Neural cell (in vitro differentiated cells): ENCODE measurements around the gene SLC17A2. TPM values are rescaled to one million over a fixed set of nuclear protein-coding genes. Genes with fewer than 3 reads are reported as not detected.

Experiments used
- H2AFZ ChIP-seq: fragments of 200-600, 300-800 bp; sonication (generic), shearing (Covaris generic); 2 replicates; pipeline ENCODE4 v1.6.0; 2014; ENCODE audit warnings: low read depth, mild to moderate bottlenecking, antibody characterized with exemption, low read length, moderate library complexity
- H3F3A ChIP-seq: fragments of 200-600 bp; shearing (Covaris generic); 2 replicates; pipeline ENCODE4 v1.6.1; 2016; ENCODE audit warnings: mild to moderate bottlenecking, moderate library complexity, mixed read lengths, antibody characterized with exemption, low read length; ENCODE audit not compliant: insufficient read depth, poor library complexity, severe bottlenecking
- H3K27ac ChIP-seq: fragments of 200-600, 300-800 bp; sonication (generic), shearing (Covaris generic); 2 replicates; pipeline ENCODE4 v1.5.1; 2014; ENCODE audit warnings: mild to moderate bottlenecking, low read length, moderate library complexity
- H3K27me3 ChIP-seq: fragments of 300-800, 200-600 bp; sonication (generic), shearing (Covaris generic); 2 replicates; pipeline ENCODE4 v1.6.0; 2014; ENCODE audit warnings: mild to moderate bottlenecking, low read depth, low read length, moderate library complexity; ENCODE audit not compliant: insufficient read depth
- H3K36me3 ChIP-seq: fragments of 300-800, 200-600 bp; sonication (generic), shearing (Covaris generic); 2 replicates; pipeline ENCODE4 v1.5.1; 2014; ENCODE audit warnings: mild to moderate bottlenecking, antibody characterized with exemption, low read length, moderate library complexity; ENCODE audit not compliant: insufficient read depth
- H3K4me2 ChIP-seq: fragments of 300-800, 200-600 bp; sonication (generic), shearing (Covaris generic); 2 replicates; pipeline ENCODE4 v1.6.0; 2014; ENCODE audit warnings: mild to moderate bottlenecking, low read length
- H3K4me3 ChIP-seq: fragments of 300-800, 200-600 bp; sonication (generic), shearing (Covaris generic); 2 replicates; pipeline ENCODE4 v1.5.1; 2014; ENCODE audit warnings: mild to moderate bottlenecking, low read length, moderate library complexity
- H3K79me2 ChIP-seq: fragments of 200-600 bp; shearing (Covaris generic); replicated peaks from 2 replicates; pipeline ENCODE4 v1.6.0; 2014; ENCODE audit warnings: mild to moderate bottlenecking, low read length, moderate library complexity; ENCODE audit not compliant: insufficient read depth
- H3K9ac ChIP-seq: fragments of 300-800, 200-600 bp; sonication (generic), shearing (Covaris generic); 2 replicates; pipeline ENCODE4 v1.6.1; 2016; ENCODE audit warnings: mild to moderate bottlenecking, low read length, mixed read lengths
- H3K9me2 ChIP-seq: fragments of 200-600 bp; shearing (Covaris generic); 2 replicates; pipeline ENCODE4 v1.6.1; 2016; ENCODE audit warnings: mild to moderate bottlenecking, low read length, mixed read lengths; ENCODE audit not compliant: insufficient read depth
- H3K9me3 ChIP-seq: fragments of 200-600, 300-800 bp; sonication (generic), shearing (Covaris generic); 2 replicates; pipeline ENCODE4 v1.6.1; 2016; ENCODE audit warnings: mild to moderate bottlenecking, mixed run types, low read length, moderate library complexity, mixed read lengths
- H4K20me1 ChIP-seq: fragments of 200-600 bp; shearing (Covaris generic); 2 replicates; pipeline ENCODE4 v1.6.1; 2016; ENCODE audit warnings: mild to moderate bottlenecking, mixed run types; ENCODE audit not compliant: insufficient read depth
- CTCF ChIP-seq: fragments of 450-650 bp; IDR thresholded peaks from 2 replicates; pipeline ENCODE4 v1.5.1; 2014; ENCODE audit warnings: antibody characterized with exemption, mild to moderate bottlenecking, moderate library complexity; ENCODE audit not compliant: poor library complexity, severe bottlenecking
- EP300 ChIP-seq: fragments of 450-650 bp; conservative IDR thresholded peaks from 2 replicates; pipeline ENCODE4 v1.6.1; 2014; ENCODE audit warnings: antibody characterized with exemption, mild to moderate bottlenecking, moderate library complexity; ENCODE audit not compliant: poor library complexity, severe bottlenecking
- EZH2 ChIP-seq: fragments of 200-600, 300-800 bp; shearing (Covaris generic), sonication (generic); IDR thresholded peaks from 2 replicates; pipeline ENCODE4 v1.6.1; 2014; ENCODE audit warnings: antibody characterized with exemption, low read length, borderline replicate concordance, mild to moderate bottlenecking; ENCODE audit not compliant: insufficient read depth, poor library complexity, severe bottlenecking
- MXI1 ChIP-seq: fragments of 450-650 bp; conservative IDR thresholded peaks from 2 replicates; pipeline ENCODE4 v1.6.1; 2014; ENCODE audit warnings: antibody characterized with exemption, mild to moderate bottlenecking; ENCODE audit not compliant: poor library complexity, severe bottlenecking
- POLR2AphosphoS5 ChIP-seq: IDR thresholded peaks from 2 replicates; pipeline ENCODE4 v1.6.1; 2012
- RAD21 ChIP-seq: fragments of 450-650 bp; conservative IDR thresholded peaks from 2 replicates; pipeline ENCODE4 v1.6.1; 2014; ENCODE audit warnings: antibody characterized with exemption, mild to moderate bottlenecking, moderate library complexity
- REST ChIP-seq: IDR thresholded peaks from 2 replicates; pipeline ENCODE4 v1.6.1; 2012; ENCODE audit warnings: borderline replicate concordance
- SMC3 ChIP-seq: fragments of 450-650 bp; conservative IDR thresholded peaks from 2 replicates; pipeline ENCODE4 v1.6.1; 2014; ENCODE audit warnings: antibody characterized with exemption, mild to moderate bottlenecking, moderate library complexity; ENCODE audit not compliant: poor library complexity
- TAF1 ChIP-seq: IDR thresholded peaks from 2 replicates; pipeline ENCODE4 v1.6.1; 2012; ENCODE audit warnings: low read depth
- polyA plus RNA-seq: library from polyadenylated mRNA; depleted of rRNA; stranded (reverse); fragments of >200 nt; gene quantifications from 2 replicates; pipeline ENCODE4 v1.2.3, GENCODE V29; 2014

Gene SLC17A2
- polyA plus RNA-seq, 1 donor from 2014 or later: not detected

GRCh38 chr6:25899580-25900408 lies 30.7 kb downstream of the SLC17A2 start:
- no peak overlapping the region for H3K4me2 ChIP-seq
- no peaks in the 10 kb centered on the region for H3K79me2 ChIP-seq
- no peaks in the 10 kb centered on the region for H3K27me3 ChIP-seq
- no peaks in the 10 kb centered on the region for H4K20me1 ChIP-seq
- H3K36me3 ChIP-seq: no peaks in the 10 kb centered on the region
- no peak overlapping the region for H2AFZ ChIP-seq
- no peaks in the 10 kb centered on the region for H3K9me3 ChIP-seq
- H3K9me2 ChIP-seq: no peaks in the 10 kb centered on the region
- no peak overlapping the region for H3K4me3 ChIP-seq
- H3K27ac ChIP-seq: no peak overlapping the region
- no peak overlapping the region for H3K9ac ChIP-seq
- no peaks in the 10 kb centered on the region for H3F3A ChIP-seq
- TF ChIP-seq REST: no peak
- no peak for TF ChIP-seq POLR2AphosphoS5
- no peak for TF ChIP-seq TAF1
- TF ChIP-seq SMC3: no peak
- no peak for TF ChIP-seq MXI1
- no peak for TF ChIP-seq EZH2
- no peak for TF ChIP-seq EP300
- TF ChIP-seq CTCF: no peak
- no peak for TF ChIP-seq RAD21

- Histone ChIP-seq H3K9me2 (no peaks in the 10 kb centered on the region), H3K4me2 (no peak overlapping the region), H4K20me1 (no peaks in the 10 kb centered on the region), H3F3A (no peaks in the 10 kb centered on the region), H3K27ac (no peak overlapping the region), H3K4me3 (no peak overlapping the region), H3K9me3 (no peaks in the 10 kb centered on the region), H3K27me3 (no peaks in the 10 kb centered on the region), H3K9ac (no peak overlapping the region), H3K36me3 (no peaks in the 10 kb centered on the region), H3K79me2 (no peaks in the 10 kb centered on the region), H2AFZ (no peak overlapping the region)
- no peak for TF ChIP-seq SMC3
- no peak for TF ChIP-seq POLR2AphosphoS5
- TF ChIP-seq EP300: no peak
Observed at GRCh38 chr6:25899123-25899522, 31.4 kb downstream of the SLC17A2 start.
